ENCODE measurements around the gene BDH2.

The BDH2 gene

GRCh38 chr4:103085555-103086196 lies 14.0 kb downstream of the BDH2 start:
- DNase-seq (ENCODE audit: low read depth, low spot score): no peak

DNA sequence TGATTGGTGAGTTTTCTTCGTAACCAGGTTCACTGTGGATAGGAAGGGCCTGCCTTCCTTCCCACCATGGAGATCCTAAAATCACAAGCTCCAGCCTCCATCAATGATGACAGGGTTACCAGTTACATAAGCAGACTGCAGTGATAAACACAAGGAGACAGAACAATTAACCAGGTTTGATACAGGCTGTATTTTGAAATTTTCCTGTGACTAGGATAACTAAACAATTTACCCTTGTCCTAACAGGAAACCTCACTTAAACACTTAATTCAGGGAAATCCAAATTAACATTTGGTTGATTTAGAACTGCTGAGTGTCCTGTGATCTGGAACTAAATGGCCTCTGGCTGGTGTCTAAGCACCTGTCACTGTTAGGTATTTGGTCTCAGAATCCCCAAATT lies 20.0 kb downstream of the BDH2 start:
- no peak for DNase-seq (ENCODE audit: low read depth, low spot score)

DNA sequence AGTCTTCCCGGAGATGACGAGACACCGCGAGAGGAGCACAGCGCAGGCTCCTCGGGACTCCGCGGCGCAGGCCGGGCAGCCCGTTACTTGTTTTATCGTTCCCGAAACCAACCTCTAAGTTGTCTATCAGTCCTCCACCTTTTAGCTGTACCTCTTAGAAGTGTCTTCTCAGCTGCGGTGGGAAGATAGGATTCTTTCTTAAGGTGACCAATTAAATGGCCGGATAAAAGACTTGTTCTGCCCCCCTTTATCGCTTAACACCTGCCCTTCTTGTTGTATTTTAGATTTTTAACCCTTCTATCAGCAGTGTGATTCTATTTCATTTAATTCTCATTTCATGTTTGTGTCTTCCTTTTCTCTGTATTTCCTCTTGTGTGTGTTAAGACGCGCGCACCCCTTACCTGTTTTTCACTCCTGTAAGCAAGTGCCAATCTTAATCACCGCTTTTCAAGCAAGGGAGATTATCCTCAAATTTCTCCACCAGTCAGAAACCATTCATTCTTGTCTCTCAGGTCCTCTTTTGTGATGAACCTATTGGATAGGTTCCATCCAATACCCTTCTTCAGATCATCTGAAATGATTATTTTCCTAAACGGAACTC lies 22.8 kb downstream of the BDH2 start, which contains the start of gene SLC9B2:
Gene SLC9B2, minus strand, starts transcription at position 15 of the 601 bp plus-strand sequence. CDS start 9,211 bp downstream, outside the sequence.
- no peak for DNase-seq (ENCODE audit: low read depth, low spot score)

DNA sequence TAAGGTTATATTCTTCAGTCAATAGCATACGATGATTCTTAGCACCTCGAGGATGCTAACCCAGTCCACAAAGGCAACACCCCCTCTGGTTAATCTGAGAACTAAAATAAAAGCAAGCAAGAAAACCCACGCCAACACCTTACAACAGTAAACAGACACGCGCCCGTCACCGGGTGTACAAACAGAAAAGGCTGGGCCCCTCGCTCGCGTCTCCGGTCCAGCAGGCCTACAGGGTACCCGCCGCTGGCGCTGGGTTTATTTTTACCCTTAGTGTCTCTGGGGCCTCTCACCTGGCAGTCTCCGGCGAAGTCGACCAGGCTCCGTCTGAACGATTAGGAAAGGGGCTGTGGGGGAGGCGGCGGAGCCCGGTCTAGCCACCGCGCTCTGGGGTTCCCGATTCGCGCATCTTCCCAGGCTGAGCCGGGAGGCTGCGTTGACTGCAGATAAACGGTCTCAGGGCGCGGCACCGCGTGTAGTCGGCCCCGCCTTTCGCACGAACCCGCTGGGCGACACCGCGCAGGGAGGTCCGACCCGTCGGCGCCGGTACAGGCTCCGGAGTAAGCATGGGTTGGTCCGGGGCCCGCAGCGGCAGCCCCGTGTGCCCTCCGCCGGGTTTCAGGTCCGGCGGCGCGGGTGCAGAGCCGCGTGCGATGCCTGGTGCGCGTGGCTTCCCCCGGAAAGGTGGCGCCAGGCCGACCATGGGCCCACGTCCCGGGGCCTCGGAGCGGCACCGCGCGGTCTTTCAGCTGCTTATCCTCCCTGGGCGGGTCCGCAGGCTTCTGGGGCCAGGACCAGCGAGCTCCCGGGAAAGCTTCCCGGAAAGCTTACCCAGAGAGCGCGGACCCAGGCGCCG lies 23.5 kb downstream of the BDH2 start:
- DNase-seq (ENCODE audit: low read depth, low spot score): peak; percentile 41

DNA sequence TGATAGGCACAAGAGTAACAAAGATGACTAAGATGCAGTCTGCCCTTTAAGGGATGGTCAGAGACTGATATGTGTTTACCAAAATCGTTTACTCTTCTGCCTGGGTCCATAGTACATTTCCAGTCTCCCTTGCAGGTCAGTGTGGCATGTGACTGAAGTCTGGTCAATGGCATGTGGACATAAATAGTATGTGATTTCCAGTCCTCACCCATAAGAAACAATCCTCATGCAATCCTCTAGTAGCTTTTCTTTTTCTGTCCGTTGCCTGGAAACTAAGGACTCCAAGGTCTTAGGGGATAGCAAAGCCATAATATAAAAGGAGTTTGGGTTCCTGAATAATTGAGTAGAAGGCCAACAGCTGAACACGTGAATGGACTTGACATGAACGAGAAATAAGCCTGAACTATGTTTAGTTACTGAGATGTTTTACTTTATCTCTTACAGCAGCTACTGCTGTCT lies 24.2 kb downstream of the BDH2 start:
- no peak for DNase-seq (ENCODE audit: low read depth, low spot score)

DNA sequence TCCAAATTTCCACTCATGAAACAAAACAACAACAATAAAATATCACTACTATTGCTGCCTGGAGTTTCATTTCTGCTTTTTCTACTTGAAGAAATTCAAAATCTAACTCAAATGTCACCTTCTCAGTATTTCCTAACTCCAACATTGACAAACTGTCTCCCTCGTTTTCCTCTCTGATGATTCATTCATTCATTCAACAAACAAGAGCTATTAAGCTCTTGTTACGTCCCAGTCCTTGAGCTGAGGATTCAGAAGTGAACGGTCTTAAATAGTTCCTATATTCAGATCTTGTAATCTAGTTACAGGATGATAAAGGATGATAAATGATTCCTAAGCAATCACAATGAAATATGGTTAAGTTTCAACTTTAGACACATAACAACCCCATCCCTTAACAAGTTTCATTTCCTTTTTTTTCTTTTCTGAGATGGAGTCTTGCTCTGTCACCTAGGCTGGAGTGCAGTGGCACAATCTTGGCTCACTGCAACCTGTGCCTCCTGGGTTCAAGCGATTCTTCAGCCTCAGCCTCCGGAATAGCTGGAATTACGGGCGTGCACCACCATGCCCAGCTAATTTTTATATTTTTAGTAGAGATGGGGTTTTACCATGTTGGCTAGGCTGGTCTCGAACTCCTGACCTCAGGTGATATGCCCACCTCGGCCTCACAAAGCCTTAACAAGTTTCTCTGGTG lies 24.7 kb downstream of the BDH2 start:
- DNase-seq (ENCODE audit: low read depth, low spot score): no peak

- no peak for DNase-seq (ENCODE audit: low read depth, low spot score)
Observed at GRCh38 chr4:103073792-103074438, 25.7 kb downstream of the BDH2 start.

GRCh38 chr4:103067841-103068547 lies 31.6 kb downstream of the BDH2 start:
- no peak for DNase-seq (ENCODE audit: low read depth, low spot score)

DNA sequence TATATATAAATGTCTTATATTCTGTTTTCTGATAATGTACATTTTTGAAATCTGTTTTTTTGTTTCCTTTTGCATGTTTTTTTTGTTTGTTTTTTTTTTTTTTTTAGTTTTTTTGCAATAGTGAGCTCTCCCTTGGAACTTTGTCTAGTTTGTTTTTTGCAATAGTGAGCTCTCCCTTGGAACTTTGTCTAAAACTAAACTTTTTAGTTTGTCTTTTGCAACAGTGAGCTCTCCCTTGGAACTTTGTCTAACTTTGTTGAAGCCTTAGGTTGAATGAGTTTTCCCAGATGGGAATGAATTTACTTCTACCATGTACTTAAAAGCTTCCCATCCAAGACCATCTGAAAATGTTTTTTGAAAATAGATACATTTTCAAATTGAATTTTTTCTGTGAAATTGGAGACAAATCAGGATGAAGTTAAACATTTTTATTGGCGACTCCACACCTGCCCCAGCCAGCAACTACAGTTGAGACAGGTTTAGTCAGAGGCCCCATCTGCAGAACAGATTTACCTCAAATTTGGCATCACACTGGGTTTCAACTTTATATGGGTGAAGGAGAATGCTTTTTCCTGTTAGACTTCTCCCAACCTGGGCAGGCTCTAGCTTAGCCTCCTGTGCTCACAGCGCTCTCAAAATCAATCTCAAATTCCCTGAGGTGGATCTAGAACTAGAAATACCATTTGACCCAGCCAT lies 39.0 kb downstream of the BDH2 start:
- no peak for DNase-seq (ENCODE audit: low read depth, low spot score)

GRCh38 chr4:103054030-103054429 lies 45.6 kb downstream of the BDH2 start:
- no peak for DNase-seq (ENCODE audit: low read depth, low spot score)

DNA sequence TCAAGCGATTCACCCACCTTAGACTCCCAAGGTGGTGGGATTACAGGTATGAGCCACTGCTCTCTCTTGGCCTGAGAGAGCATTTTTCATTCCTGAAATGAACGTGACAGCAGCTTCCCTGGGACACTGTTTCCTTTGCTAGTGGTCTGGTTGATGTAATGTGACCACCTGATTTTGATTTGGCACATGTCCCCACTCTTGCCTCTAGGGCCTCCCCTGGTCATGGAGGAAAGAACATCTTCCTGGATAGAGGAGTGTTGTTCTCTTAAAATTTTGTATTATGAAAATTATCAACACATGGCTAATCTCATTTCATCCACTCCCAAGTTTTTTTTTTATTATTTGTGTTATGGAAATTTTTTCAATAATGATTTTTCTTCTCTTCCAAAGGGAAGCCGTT lies 46.9 kb downstream of the BDH2 start:
- no peak for DNase-seq (ENCODE audit: low read depth, low spot score)

DNA sequence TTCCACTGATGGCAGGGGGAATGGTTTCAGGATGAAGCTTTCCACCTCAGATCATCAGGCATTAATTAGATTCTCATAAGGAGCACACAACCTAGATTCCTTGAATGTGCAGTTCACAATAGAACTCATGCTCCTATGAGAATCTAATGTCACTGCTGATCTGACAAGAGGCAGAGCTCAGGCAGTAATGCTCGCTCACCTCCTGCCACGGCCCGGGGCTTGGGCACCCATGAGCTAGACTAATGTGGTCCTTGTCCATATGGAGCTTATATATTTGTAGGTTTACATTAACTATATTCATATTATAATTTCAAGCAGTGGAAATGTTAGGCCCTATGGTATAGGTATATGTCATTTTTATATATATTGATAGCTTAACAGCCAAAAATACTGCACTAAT lies 47.5 kb downstream of the BDH2 start:
- no peak for DNase-seq (ENCODE audit: low read depth, low spot score)

DNA sequence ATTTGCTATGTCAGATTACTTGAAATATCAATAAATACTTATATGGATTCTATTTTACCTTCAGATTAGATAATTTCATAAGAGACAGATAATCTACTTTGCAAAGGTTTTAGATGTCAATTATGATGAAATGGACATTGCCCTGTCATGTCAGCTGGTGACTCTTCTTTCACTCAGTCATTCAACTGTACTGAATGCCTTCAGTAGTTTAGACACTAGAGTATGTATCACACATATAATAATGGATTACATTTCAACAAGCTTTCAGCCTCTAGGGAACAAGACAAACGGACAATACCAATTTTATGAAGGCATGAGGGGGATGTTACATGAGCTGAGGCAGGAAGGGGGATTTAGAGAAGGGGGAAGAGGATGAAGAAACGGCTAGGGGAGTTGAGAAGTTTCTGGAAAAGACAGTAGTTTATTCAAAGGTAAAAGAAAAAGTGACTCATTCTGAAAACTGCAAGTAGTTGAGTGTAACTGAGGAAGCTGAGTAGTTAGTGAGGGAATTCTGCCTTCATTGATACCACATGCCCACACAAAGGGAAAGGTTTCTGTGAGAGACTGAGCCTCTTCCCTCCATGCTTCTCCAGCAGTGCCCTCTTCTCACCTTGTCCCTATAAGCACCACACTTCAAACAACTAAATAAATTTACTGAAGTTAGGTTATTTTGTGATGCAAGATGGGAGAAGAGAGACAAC lies 48.7 kb downstream of the BDH2 start:
- DNase-seq (ENCODE audit: low read depth, low spot score): no peak

- no peak for DNase-seq (ENCODE audit: low read depth, low spot score)
Observed at GRCh38 chr4:103046416-103047290, 53.0 kb downstream of the BDH2 start.

GRCh38 chr4:103044183-103044582 lies 55.5 kb downstream of the BDH2 start:
- DNase-seq (ENCODE audit: low read depth, low spot score): no peak

DNA sequence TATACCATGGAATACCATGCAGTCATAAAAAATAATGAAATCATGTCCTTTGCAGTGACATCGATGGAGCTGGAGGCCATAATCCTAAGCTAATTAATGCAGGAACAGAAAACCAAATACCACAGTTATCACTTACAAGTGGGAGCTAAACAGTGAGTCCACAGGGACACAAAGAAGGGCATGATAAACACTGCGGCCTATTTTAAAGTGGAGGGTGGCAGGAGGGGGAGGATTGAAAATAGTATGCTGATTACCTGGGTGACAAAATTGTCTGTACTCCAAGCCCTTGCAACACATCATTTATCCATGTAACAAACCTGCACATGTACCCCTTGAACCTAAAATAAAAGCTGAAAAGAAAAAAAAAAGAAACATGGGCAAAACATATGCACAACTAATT lies 63.5 kb downstream of the BDH2 start:
- no peak for DNase-seq (ENCODE audit: low read depth, low spot score)

GRCh38 chr4:103032574-103032973 lies 67.1 kb downstream of the BDH2 start:
- DNase-seq (ENCODE audit: low read depth, low spot score): no peak

DNA sequence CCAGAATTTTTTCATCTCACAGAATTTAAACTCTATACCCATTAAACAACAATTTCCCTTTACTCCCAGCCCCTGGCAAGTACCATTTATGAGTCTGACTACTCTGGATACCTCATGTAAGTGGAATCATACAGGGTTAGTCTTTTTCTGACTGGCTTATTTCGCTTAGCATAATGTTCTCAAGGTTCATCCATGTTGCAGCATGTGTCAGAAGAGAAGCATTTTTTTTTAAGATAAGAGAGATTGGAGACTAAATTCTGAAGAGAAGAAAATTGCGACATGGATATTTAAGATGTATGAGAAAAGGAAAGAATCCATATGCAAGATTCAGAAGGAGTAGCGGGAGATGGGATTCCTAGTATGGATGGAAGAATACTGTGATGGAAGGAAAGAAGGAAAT lies 68.8 kb downstream of the BDH2 start:
- no peak for DNase-seq (ENCODE audit: low read depth, low spot score)

GRCh38 chr4:103029300-103029699 lies 70.3 kb downstream of the BDH2 start:
- DNase-seq (ENCODE audit: low read depth, low spot score): no peak
